NCI-H774 (cell line): ENCODE data around the gene ETFBKMT.
"Not testable (repeated sequence)": the region's sequence is repeated elsewhere in the genome, so short reads cannot be mapped to it uniquely, and the experiment has no call there.

ENCODE experiments used
- DNase-seq: peaks from one replicate; lab custom pipeline; 2025; lab: John Stamatoyannopoulos, UW

Gene ETFBKMT

DNA sequence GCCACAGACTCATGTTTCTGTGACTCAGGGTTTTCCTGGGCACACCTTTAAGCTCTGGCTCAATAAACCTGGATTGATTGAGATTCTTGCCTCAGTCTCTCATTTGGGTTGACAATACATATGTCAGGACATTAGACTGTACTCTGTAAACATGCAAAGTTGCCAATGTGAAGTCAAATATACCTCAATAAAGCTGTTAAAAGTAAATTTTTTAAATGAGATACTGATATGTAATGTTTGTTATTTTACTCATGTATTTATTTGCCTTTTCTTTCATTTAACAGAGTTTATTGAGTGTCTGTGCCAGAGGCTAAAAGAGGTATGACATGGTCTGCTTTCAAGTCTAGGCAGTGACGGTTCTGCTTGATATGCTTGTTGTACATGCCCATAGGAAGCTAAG is 3.7 kb upstream of the ETFBKMT start:
- DNase-seq = no peak

DNA sequence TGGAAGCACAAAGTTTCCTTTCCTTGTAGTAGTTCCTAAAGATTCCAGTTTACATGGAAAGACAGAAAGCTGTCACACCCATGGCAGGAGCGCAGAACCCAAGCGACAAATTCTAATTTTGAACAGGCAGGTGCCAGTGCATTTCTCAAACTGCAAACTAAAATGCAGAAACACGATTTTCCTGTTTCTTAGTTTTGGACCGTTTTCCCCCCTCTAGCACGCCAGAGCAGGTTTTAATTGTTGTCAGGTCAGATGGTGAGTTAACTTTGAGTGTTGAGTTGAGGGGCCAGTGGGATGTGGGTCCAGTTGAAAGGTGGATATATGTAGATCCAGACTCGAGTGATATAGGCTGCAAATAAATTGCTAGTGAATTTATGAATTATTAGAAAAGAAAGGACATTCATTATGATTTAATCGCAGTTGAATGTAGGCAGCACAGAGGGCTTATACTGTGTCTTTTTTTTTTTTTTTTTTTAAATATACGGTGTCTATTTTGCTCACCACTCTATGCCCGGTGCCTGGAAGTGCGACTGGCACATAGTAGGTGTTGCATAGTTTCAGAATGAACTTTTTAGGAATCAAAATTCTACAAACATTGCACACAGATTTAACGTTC is 909 bp upstream of the ETFBKMT start:
- DNase-seq = no peak

DNA sequence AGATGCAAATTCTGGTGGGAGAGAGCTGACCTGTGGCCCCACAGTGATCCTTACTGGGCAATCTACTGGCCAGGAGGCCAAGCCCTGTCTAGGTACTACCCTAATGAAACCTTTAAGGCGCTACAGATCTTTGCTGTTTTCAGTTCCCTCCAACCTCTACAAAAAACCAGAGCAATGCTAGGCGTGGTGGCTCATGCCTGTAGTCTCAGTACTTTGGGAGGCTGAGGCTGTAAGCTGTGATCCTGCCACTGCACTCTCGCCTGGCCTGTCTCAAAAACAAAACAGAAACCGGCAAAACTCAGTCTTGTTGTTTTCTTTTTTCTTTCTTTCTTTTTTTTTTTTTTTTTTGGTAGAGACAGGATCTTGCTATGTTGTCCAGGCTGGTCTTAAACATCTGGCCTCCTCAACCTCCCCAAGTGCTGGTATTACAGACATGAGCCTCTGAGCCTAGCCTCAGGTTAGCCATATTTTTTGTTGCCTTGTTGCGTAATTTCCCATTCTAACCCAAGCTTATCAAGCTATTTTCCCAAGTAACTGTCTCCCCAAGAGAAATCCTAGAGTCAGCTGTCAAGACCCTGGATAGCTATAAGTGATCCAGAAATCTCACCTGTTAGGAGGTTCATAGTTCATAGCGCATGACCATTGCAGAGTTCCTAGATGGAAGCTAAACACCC is 2.8 kb downstream of the ETFBKMT start:
- no peak for DNase-seq

DNA sequence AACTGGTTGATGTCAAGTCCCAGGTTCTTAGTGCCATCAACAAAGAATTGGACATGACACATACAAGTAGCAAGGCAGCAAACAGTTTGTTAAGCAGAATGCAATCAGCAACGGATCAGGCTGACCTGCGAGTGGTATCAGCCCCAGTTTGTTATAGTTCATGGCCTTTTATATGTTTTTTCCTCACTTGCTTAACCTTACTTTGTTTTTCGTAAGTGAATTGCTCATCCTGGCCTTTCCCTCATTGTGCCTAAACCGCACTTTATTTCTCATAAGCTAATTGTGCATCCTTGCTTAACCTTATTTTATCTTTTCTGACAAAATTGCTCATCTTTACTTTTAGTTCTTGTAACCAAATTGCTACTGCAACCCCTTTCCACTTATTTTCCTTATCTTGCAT is 4.1 kb downstream of the ETFBKMT start:
- DNase-seq = no peak

DNA sequence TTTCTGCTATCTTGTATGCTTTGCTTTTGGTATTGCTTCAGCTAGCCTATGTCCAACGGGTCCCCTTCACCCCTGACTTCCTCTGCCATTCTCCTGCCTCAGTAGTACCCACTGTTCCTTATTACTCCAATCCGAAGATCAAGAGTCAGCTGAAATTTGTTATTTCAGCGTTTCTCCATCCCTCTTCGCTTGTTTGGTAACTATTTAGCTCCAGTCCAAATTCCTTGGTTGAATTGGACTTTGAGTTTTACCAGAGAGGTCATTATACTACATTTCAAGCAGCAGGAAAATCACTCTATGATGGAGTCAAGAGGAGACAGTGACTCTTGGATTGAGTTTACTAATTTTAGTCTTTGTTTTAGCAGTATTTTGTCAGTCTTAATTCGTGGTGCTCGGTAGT is 4.5 kb downstream of the ETFBKMT start:
- no peak for DNase-seq

DNA sequence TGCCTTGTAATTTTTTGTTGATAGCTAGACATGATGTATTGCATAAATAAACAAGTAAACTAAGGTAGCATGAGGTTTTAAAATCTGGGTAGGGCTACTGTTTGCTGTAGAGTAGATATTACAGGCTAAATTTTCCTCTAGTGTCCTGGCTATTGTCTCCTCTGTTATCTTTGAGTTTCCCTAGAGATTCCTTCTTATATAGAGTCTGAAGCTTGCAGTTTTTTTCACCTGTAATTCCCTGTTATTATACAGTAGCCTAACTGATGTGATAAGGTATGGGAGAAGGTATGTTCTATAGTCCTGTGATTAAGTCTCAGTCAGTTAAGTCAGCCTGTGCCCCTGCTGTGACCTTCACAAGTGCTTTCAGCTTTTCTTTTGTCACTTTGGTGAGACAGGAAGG is 9.5 kb downstream of the ETFBKMT start:
- DNase-seq = no peak

DNA sequence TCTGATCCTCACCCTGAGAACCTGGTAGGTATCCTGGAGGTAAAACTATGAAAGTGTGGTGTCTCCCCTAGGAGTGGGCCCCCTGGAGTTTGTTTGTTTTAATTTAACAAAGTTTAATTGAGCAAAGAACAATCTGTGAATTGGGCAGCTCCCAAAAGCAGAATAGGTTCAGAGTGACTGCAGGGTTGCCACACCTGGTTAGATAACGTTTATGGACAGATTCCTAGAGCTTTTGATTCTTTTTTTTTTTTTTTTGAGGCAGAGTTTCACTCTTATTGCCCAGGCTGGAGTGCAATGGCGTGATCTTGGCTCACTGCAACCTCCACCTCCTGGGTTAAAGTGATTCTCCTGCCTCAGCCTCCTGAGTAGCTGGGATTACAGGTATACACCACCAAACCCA is 10.1 kb downstream of the ETFBKMT start:
- DNase-seq = not testable (repeated sequence)

DNA sequence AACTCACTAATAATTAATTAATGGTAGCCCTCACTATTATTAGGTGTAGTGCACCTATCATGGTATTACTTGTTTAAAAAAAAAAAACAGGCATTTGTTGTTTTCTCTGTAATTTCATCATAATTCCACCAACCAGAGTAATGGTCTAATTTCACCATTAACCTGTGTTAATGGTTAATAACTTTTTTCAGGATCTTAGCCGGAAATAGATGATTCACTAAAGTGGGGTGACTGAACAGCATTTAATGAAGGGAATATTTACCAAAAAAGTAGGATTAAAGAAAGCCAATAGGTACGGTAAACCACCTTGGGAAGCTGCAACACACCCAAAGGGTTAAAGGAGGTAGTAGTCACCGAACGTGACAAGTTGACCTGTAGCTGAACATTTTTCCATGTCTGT is 13.0 kb downstream of the ETFBKMT start:
- DNase-seq = no peak

DNA sequence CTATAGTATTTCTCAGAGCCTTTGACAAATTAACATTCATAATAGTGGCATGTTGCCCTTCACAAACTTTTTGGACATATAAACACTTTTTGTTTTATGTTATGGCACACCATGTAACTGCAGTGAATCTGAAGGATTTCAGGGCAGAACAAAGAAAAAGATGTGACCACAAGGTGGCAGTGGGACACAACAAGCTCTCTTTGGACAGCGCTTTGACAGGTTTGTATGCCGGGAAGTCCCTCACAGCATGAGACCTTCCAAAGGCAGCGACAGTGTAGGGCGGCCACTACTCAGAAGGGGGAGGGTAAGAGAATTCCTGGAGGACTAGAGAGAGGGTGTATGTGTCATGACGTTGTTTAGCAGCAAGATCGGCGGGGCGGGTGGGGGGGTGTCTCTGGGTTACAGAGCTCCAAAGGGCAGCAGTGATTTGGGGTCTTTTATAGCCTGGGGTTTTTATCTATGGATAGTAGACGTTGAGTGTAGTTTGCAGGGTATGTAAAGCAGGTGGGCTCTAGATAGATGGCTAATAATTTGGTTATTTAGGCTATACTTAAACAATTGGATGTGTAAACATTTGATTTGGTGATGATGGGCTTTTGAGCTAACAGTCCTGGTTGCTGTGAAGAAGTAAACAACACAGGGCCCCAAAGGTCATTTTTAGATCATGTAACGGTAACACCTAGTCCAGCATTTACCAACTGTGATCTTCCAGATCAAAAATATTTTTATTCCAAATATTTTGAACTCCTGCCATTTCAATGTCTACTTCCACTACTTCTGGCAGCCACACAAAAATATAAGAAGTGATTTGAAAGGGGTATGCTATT is 22.9 kb downstream of the ETFBKMT start:
- DNase-seq = peak; percentile 87

DNA sequence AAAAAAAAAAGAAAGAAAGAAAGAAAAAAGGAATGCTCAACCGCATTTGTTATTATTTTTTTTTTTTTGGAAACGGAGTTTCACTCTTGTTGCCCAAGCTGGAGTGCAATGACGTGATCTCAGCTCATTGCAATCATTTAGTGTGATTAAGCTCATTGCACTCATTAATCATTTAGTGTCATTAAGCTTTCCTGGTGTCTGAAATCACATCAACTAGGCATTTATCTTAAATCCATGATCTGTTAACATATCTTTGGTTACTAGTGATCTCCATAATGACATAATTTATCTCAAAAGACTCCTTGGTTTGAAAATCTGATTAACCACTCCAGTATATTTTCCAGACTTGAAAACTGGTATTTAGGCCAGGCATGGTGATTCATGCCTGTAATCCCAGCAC is 26.3 kb downstream of the ETFBKMT start:
- no peak for DNase-seq

DNA sequence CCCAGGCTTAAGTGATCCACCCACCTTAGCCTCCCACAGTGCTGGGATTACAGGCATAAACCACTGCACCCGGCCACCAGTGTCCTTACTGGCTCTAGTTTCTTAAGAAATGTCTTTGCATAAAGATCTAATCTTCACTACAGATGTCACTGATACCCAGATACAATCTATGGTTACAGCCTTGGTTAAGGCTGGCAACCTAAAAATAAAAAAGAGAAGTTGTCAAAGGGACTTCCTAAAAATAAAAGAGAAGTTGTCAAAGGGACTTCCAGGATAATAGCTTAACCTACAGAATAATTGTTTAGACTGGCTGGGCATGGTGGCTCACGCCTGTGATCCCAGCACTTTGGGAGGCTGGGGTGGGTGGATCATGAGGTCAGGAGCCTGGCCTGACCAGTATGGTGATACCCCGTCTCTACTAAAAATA is 27.6 kb downstream of the ETFBKMT start:
- no peak for DNase-seq

DNA sequence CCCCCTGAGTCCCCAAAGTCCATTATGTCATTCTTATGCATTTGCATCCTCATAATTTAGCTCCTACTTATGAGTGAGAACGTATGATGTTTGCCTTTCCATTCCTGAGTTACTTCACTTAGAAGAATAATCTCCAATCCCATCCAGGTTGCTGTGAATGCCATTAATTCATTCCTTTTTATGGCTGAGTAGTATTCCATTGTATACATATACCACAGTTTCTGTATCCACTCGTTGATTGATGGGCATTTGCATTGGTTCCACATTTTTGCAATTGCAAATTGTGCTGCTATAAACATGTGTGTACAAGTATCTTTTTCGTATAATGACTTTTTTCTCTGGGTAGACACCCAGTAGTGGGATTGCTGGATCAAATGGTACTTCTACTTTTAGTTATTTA is 30.4 kb downstream of the ETFBKMT start:
- not testable (repeated sequence) for DNase-seq

DNA sequence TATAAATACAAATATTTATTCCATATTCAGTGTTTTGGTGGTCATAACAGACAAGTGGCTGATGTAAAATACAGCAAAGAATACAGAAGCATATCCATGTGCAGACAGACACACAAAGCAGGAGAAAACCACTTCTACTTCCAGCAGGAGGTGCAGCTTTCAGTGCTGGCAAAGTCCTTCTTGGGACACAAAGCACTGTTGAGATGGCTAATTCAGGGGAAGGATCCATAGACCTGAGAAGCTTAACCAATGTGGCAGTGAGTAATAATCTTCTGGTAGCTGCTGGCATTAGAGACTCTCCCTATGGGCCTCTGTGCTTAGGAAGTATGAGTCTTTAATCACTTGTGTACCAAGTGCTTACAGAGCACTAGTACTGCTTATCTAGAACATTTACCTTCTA is 42.6 kb downstream of the ETFBKMT start:
- DNase-seq = no peak

DNA sequence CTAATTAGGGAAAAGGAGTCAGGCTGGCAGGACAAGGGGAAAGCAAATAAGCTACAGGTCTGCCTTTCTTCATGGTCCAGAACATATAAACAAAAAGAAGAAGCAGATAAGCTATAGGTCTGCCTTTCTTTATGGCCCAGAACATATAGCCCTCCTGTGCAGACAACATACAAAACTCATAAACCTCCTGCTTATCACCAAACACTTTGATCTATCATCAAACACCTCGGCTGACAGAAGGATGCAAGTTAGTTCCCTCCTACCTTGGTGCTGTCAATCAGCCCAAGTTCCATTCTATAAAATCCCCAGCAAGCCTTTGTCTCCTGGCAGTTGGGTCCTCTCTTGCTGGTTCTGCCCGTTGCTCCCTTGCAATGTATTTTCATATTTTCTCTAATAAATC is 46.1 kb downstream of the ETFBKMT start:
- no peak for DNase-seq

DNA sequence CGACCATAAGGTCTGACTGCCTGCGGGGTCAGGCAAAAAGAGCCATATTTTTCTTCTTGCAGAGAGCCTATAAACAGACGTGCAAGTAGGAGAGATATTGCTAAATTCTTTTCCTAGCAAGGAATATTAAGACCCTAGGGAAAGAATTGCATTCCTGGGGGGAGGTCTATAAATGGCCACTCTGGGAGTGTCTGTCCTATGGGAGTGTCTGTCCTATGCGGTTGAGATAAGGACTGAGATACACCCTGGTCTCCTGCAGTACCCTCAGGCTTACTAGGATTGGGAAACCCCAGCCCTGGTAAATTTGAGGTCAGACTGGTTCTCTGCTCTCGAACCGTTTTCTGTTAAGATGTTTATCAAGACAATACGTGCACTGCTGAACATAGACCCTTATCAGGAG is 48.6 kb downstream of the ETFBKMT start:
- DNase-seq = not testable (repeated sequence)

DNA sequence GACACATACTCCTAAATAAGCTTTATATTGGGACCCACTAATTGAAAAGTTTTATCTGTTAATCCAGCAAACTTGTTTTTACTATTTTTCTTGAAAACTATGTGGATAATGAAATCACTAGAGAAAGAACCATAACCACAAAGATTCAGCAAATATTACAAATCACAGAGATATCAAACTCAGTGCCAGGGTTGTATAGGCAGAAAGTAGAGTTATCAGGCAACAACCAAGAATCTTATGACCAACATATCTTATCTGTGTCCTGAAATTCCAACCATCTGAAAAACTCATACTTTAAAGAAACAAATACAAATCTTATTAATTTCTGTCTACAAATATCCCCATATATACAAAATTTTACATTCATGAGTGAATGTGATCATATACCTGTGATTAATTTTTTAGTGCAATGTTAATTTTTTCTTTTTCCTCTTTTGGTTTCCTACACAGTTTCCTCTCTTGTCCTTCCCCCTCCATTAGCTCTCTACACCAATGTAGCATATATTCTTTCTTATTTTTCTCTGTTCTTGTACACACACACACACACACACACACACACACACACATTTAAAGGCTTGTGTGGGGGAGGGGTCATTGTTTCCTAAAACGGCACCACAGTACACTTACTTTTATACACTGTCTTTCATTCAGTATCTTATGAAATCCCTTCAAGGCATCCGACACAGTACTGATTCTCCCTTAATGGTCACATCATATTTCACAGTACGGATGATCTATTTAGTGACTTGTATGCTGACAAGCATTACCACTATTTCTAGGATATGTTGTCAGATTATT is 50.7 kb downstream of the ETFBKMT start:
- DNase-seq = no peak

DNA sequence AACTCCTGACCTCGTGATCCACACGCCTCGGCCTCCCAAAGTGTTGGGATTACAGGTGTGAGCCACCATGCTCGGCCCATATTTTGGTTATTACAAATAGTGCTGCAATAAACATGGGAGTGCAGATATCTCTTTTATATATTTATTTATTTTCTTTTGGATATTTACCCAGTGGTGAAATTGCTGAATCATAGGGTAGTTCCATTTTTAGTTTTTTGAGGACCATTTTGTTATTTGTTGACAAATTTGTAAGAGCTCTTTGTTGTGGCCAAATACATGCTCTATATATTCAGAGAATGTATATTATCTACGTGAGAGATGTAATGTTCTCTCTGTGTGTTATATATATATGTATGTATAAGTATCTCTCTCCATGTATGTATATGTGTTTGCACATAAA is 53.4 kb downstream of the ETFBKMT start:
- DNase-seq = no peak

DNA sequence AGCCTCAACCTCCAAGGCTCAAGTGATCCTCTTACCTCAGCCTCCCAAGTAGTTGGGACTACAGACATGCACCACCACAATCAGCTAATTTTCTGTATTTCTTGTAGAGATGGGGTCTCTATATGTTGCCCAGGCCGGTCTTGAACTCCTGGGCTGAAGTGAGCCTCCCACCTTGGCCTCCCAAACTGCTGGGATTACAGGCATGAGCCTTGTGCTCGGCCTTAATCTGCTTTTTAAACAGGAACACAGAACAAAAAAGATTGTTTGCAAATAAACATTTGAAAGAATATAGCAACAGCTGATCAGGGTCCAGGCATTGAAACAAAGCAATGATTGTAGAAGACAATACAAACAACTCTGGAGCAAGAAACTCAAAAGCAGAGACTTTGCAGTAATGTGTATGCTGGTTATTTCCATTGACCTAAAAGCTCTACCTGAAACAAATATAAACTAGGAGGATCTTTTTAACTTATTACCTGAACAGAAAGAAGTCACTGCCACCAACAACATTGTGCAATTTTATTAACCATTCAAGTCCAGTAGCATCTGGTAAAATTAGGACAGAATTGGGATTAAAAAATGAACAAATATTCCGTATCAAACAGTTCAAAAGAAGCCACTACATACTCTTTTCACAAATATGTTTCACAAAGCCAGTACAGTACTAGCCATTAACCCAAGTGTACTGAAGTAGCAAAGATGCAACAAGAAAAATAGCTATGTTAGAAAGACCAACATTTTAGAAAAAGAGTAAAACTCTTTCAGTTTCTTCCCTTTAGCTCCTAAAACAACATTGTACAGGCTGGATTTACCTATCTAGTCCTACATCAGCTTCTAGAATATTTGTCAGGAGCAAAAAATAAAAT is 55.2 kb downstream of the ETFBKMT start:
- DNase-seq = no peak

DNA sequence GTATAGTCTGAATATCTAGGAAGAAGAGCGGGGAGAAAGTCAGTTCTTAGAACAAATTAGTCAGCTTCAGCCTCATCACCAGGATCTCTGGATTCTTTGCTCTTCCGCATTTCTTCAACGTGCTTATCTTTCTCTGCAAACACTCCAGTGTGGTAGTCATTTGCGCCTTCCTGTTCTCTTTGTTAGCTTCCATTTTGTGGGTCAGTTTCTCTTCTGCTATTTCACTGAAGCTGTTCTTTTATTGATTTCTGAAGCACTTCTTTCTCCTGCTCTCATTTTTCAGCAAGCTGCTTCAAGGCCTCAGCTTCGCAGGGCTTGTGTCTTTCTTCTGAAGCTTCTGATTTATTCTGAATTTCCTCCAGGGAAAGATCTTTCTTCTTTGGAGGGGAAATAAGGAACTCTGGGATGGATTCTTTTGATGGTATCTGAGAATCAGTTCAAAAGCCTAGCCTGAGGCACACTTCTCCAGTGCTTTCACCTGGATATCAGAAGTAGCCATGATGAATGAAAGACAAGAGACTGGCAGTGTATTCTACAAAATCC is 55.9 kb downstream of the ETFBKMT start:
- no peak for DNase-seq

DNA sequence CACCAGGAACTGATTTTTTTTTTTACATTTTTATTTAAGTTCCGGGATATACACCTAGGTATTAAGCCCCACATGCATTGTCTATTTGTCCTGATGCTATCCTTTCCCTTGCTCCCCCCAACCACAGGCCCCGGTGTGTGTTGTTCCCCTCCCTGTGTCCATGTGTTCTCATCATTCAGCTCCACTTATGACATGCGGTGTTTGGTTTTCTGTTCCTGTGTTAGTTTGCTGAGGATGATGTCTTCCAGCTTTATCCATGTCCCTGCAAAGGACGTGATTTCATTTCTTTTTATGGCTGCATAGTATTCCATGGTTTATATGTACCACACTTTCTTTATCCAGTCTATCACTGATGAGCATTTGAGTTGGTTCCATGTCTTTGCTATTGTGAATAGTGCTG is 57.5 kb downstream of the ETFBKMT start:
- DNase-seq = not testable (repeated sequence)
